HepG2 (cell line): ENCODE measurements around the gene COL25A1.

Experiments used
- CHD2 ChIP-seq: IDR thresholded peaks from 2 replicates; pipeline ENCODE4 v1.6.1; 2011; ENCODE audit warnings: low read depth, low read length, improper control_type of control experiment
- ELF1 ChIP-seq: sonication (generic); formaldehyde crosslinking; IDR thresholded peaks from 2 replicates; pipeline ENCODE4 v1.4.0; 2020; ENCODE audit warnings: missing genetic modification reagents
- JUND ChIP-seq: sonication (generic); formaldehyde crosslinking; IDR thresholded peaks from 2 replicates; pipeline ENCODE4 v1.8.0; 2022; ENCODE audit warnings: mild to moderate bottlenecking, missing genetic modification reagents
- NFYC ChIP-seq: IDR thresholded peaks from 2 replicates; pipeline ENCODE4 v1.6.1; 2016; ENCODE audit warnings: missing genetic modification reagents, missing compliant biosample characterization
- SNAI1 ChIP-seq: sonication (generic); formaldehyde crosslinking; IDR thresholded peaks from 2 replicates; pipeline ENCODE4 v1.5.0; 2020; ENCODE audit warnings: mild to moderate bottlenecking, missing genetic modification reagents, borderline replicate concordance
- ZNF530 ChIP-seq: sonication (generic); formaldehyde crosslinking; IDR thresholded peaks from 2 replicates; pipeline ENCODE4 v1.5.0; 2020; ENCODE audit warnings: low read depth, mild to moderate bottlenecking, missing genetic modification reagents
- TF ChIP-seq, protein P1 (sequence below): sonication (generic); formaldehyde crosslinking; IDR thresholded peaks from 2 replicates; pipeline ENCODE4 v1.8.1; 2023; ENCODE audit warnings: missing genetic modification reagents, inconsistent platforms, borderline replicate concordance
- TF ChIP-seq, protein P2 (sequence below): sonication (generic); formaldehyde crosslinking; IDR thresholded peaks from 2 replicates; pipeline ENCODE4 v1.5.0; 2020; ENCODE audit warnings: mild to moderate bottlenecking, missing genetic modification reagents, borderline replicate concordance

DNA sequence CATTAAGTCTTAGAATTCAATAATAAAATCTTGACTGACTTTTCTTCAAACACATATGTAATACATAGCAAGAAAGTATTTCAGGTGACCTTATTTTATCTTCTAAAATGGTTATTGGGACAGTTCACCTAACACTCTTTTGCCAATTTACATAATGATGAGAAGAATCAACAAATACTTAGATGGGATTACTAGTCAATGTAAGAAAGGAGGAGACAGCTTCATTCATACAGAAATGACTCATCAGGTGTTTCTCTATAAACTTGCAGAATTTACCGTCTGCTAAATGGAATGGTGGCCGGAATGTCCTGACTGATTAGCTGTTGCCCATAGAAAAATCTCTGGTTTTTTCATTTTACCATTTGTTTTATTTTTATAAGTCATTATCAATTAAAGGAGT, 424.6 kb downstream of the COL25A1 start:
- no peak for TF ChIP-seq ZNF530 (CRISPR knock-in tag)
- no peak for TF ChIP-seq NFYC
- TF ChIP-seq SNAI1 (CRISPR knock-in tag): no peak
- TF ChIP-seq, protein P1, sequence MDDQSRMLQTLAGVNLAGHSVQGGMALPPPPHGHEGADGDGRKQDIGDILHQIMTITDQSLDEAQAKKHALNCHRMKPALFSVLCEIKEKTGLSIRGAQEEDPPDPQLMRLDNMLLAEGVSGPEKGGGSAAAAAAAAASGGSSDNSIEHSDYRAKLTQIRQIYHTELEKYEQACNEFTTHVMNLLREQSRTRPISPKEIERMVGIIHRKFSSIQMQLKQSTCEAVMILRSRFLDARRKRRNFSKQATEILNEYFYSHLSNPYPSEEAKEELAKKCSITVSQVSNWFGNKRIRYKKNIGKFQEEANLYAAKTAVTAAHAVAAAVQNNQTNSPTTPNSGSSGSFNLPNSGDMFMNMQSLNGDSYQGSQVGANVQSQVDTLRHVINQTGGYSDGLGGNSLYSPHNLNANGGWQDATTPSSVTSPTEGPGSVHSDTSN (CRISPR knock-in tag): no peak
- TF ChIP-seq ELF1 (CRISPR knock-in tag): no peak
- TF ChIP-seq, protein P2, sequence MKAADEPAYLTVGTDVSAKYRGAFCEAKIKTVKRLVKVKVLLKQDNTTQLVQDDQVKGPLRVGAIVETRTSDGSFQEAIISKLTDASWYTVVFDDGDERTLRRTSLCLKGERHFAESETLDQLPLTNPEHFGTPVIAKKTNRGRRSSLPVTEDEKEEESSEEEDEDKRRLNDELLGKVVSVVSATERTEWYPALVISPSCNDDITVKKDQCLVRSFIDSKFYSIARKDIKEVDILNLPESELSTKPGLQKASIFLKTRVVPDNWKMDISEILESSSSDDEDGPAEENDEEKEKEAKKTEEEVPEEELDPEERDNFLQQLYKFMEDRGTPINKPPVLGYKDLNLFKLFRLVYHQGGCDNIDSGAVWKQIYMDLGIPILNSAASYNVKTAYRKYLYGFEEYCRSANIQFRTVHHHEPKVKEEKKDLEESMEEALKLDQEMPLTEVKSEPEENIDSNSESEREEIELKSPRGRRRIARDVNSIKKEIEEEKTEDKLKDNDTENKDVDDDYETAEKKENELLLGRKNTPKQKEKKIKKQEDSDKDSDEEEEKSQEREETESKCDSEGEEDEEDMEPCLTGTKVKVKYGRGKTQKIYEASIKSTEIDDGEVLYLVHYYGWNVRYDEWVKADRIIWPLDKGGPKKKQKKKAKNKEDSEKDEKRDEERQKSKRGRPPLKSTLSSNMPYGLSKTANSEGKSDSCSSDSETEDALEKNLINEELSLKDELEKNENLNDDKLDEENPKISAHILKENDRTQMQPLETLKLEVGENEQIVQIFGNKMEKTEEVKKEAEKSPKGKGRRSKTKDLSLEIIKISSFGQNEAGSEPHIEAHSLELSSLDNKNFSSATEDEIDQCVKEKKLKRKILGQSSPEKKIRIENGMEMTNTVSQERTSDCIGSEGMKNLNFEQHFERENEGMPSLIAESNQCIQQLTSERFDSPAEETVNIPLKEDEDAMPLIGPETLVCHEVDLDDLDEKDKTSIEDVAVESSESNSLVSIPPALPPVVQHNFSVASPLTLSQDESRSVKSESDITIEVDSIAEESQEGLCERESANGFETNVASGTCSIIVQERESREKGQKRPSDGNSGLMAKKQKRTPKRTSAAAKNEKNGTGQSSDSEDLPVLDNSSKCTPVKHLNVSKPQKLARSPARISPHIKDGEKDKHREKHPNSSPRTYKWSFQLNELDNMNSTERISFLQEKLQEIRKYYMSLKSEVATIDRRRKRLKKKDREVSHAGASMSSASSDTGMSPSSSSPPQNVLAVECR (CRISPR knock-in tag): no peak
- TF ChIP-seq CHD2: no peak
- TF ChIP-seq JUND (CRISPR knock-in tag): no peak
